ENCODE data around the gene PDGFB. TPM values are rescaled to one million over a fixed set of nuclear protein-coding genes. Genes with fewer than 3 reads are reported as not detected.

The PDGFB gene
- total RNA-seq: 29.8 TPM
- long read RNA-seq, transcript PDGFB-201 (7 exons, 3,497 nt): major isoform, 69 of 86 reads
- long read RNA-seq, partial matches to known transcripts: 12 of 86 reads
- long read RNA-seq, other reads (novel, unspliced or antisense): 5 of 86 reads

GRCh38 chr22:39244496-39245129 lies at the start of gene PDGFB:
TSS of gene PDGFB (minus strand) at chr22:39244982. CDS start at chr22:39243963, 1,019 bp downstream.
- intact Hi-C loops (cut with DNase I): no loop called here
- H3K27ac ChIP-seq: peak within 1 kb of the TSS; percentile 58
- H3K4me3 ChIP-seq: peak within 1 kb of the TSS; percentile 58
- ATAC-seq (peak; percentile 60), DNase-seq (no peak)
- peaks cover 28% of the 10 kb centered on the region for H3K27me3 ChIP-seq
- TF ChIP-seq CTCF (IDR thresholded peaks at IDR 0.05): no peak
- no peaks in the 10 kb centered on the region for H3K9me3 ChIP-seq
- peaks cover 37% of the 10 kb centered on the region for H3K4me1 ChIP-seq
- no peaks in the 10 kb centered on the region for H3K36me3 ChIP-seq

DNA sequence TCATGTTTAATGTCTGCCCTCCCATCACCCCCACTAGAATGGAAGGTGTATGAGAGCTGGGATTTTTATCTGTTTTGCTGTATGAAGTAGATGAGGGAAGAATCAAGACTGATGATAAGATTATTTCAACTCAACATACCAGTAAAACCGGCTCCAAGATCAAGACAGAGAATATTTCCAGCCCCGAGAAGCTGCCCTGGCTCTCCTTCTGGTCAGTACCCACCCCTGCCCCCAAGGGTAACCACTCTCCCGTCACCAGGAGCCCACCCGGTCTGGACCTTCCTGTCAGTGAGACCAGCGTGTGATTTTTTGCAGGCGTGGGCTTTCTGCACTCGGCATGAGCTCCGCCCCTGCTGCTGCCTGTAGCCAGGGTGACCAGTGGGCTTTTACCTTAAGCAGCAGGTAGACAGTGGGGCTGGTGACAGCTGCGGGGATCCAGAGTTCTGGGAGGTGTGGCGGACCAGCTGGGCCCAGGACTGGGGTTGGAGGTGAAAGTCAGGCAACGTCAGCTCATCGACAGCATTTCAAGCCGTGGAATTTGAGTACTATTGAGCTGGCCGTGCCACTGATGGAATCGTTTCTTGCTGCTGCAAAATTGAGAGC lies 49.1 kb upstream of the PDGFB start:
- DNase-seq (no peak), ATAC-seq (no peak)
- no peak for TF ChIP-seq CTCF (IDR thresholded peaks at IDR 0.05)
- intact Hi-C loops (cut with DNase I): no loop called here
- Histone ChIP-seq H3K27ac (no peak overlapping the region), H3K4me1 (peaks cover 37% of the 10 kb centered on the region), H3K36me3 (no peaks in the 10 kb centered on the region), H3K4me3 (no peak overlapping the region), H3K9me3 (no peaks in the 10 kb centered on the region), H3K27me3 (no peaks in the 10 kb centered on the region)

DNA sequence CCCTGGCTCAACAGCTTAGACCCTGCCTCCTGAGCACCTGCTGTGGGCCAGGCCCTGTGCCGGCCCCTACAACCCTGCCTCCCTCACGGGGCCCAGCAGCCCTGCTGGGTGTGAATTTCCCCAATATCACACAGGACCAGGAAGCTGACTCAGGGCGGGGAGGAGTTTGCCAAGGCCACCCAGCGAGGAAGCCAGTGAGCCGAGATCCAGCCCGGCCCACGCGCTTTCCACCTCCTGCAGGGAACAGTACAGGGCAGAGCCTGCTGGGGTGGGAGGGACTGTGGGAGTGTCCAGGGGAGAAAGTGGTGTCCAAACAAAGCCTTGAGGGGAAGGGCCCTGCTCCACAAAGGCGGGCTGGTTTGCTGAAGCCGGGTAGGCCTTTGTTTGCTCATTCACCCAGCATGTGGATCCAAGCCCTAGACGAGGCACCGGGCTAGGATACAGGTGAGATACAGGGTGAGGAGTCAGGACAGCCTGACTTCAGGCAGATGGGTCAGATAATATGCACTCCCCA lies 47.8 kb upstream of the PDGFB start:
- DNase-seq (peak; percentile 96), ATAC-seq (peak; percentile 94)
- H3K4me1 ChIP-seq: peaks cover 27% of the 10 kb centered on the region
- TF ChIP-seq CTCF (IDR thresholded peaks at IDR 0.05): no peak
- no peaks in the 10 kb centered on the region for H3K36me3 ChIP-seq
- H3K27ac ChIP-seq: peak overlapping the region; percentile 61
- H3K9me3 ChIP-seq: no peaks in the 10 kb centered on the region
- intact Hi-C loops (cut with DNase I): no loop called here
- no peaks in the 10 kb centered on the region for H3K27me3 ChIP-seq
- no peak overlapping the region for H3K4me3 ChIP-seq

- no peaks in the 10 kb centered on the region for H3K27me3 ChIP-seq
- no peaks in the 10 kb centered on the region for H3K36me3 ChIP-seq
- H3K9me3 ChIP-seq: no peaks in the 10 kb centered on the region
- H3K4me3 ChIP-seq: no peak overlapping the region
- ATAC-seq (peak; percentile 1), DNase-seq (no peak)
- H3K4me1 ChIP-seq: peaks cover 25% of the 10 kb centered on the region
- TF ChIP-seq CTCF (IDR thresholded peaks at IDR 0.05): no peak
- H3K27ac ChIP-seq: peak overlapping the region; percentile 61
- intact Hi-C loops (cut with DNase I): no loop called here
Observed at GRCh38 chr22:39292031-39292462, 47.3 kb upstream of the PDGFB start.

DNA sequence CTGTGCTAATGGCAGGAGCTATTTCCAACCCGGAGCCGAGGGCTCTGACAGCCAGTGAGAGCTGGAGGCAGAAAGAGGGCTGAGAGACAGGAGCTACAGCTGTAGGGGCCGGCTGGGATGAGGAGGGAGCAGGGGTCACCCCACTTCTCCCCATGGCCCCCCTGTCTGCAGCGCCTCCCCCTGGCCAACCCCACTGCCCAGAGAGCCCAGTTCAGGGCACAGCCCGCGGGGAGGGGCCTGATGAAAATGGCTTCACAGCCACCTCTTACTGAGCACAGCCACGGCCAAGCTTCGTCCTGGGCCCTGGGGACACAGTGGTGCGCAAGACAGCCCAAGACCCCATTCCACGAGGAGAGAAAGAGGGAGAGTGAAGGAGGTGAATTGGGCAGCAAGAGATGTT lies 46.7 kb upstream of the PDGFB start:
- H3K27ac ChIP-seq: peak overlapping the region; percentile 61
- intact Hi-C loops (cut with DNase I): no loop called here
- ATAC-seq: no peak

More for the DNA sequence above, 46.7 kb upstream of the PDGFB start:
- no peak for TF ChIP-seq CTCF (IDR thresholded peaks at IDR 0.05)
- H3K36me3 ChIP-seq: no peaks in the 10 kb centered on the region
- no peak for DNase-seq
- H3K9me3 ChIP-seq: no peaks in the 10 kb centered on the region
- H3K27me3 ChIP-seq: no peaks in the 10 kb centered on the region
- H3K4me1 ChIP-seq: peaks cover 23% of the 10 kb centered on the region
- no peak overlapping the region for H3K4me3 ChIP-seq

Measured in upper lobe of right lung (tissue), 1 donor.